HG02970 (cell line): ENCODE data around the gene C1orf116.
"Not testable (repeated sequence)": the region's sequence is repeated elsewhere in the genome, so short reads cannot be mapped to it uniquely, and the experiment has no call there.

Experiments
- ATAC-seq: cut with Tn5 transposase; IDR thresholded peaks from one replicate; pipeline ENCODE4 v1.9.1; 2021; ENCODE audit warnings: mild to moderate bottlenecking, moderate library complexity, moderate number of reproducible peaks; ENCODE audit not compliant: unreplicated experiment, low FRiP score

The C1orf116 gene

GRCh38 chr1:207060596-207060995 lies 28.0 kb upstream of the C1orf116 start:
- ATAC-seq, result no peak

DNA sequence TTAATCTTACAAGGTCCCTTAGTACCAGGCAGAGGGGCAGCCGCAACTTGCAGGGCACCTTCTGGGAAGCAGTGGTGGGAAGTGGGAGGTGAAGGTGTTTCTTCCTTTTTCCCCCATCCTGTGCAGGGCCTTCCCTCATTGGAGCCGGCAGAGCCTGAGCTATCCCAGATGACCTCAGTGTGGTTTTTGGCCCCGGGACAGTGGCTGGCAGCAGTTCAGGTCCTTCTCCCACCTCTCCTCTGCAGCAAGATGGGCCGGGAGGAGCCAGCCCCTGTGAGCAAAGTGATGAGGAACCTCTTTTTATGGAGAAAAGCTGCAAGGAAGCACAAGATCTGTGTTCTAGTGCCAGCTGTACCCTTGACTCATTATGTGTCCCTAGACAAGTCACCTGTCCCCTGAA lies 27.3 kb upstream of the C1orf116 start:
- no peak for ATAC-seq

DNA sequence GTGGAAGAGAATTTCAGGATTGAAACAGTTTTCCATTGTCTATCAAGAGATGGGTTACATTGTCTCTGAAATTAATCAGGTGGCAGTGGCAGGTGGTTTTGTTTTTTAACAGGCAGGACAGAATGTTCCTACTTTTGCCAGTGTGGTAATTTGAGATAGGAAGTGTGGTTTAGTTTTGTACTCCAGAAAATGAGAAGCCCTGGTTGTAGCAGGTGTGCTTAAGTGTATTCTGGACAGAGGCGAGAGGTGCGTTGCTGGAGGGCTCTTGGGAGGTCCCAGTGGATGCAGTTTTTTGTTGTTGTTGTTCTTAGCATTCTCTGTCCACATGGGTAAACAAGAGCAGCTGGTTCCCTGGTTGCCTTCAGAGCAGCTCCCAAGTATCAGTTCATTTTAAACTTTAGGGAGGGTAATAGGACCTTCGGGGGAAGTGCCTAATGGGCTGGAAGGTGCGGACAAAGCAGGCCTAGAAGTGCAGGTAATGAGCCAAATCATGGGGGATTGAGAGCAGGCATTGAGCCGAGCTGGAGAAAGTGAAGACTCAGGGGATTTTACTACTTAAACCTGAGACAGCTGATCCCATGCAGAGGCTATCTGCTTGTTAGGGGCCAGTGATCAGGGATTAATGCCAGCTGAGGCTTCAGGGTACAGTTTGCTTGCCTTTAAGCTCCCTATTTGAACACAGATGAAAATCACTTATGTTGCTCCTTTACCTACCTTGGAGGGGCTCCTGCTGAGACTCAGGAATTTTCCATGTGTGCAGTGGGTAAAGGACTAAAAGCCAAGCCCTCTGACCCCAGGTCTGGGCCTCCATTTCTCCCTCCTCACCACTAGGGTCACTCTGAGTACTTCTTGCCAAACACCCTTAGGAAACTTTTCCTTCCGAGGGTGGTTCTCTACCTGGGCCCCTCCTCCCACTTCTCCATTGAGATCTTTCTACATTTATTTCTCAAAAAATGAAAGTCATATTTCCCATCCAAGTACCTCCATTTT lies 26.6 kb upstream of the C1orf116 start:
- no peak for ATAC-seq

GRCh38 chr1:207058252-207058651 lies 25.7 kb upstream of the C1orf116 start:
- no peak for ATAC-seq

DNA sequence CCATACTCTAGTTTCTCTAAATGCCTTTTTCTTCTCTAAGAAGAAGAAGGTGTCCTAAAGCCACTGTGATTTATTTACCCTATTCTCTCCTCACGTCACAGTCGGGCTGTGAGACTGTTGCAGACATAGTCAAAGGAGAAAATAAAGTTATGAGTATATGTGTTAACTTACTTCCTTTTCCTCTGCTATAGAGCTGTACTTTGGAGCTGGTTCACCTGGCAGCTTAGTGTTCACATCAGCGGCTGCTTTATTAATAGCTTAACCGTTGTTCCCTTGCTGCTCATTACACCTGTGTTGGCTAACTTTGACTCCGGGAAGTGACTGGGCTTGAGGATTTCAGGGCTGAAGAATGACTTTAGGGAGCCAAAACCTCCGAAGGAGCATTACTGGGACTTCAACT lies 24.1 kb upstream of the C1orf116 start:
- no peak for ATAC-seq

GRCh38 chr1:207055386-207056001 lies 22.9 kb upstream of the C1orf116 start:
- ATAC-seq, result no peak

DNA sequence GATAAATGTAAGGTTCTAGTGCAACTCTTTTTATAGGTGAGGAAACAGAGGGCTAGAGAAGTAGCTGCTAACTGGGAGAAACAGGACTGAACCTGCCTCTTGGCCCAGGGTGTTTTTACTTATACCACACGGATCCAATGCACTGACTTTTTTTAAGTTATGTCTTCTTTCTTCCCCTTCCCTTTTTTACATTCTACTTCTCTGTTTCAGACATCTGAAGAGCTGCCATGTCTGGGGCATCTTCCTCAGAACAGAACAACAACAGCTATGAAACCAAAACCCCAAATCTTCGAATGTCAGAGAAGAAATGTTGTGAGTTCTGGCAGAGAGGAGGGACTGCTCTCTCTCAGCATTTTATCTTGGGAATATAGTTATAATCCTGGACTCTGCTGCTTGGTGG lies 21.9 kb upstream of the C1orf116 start:
- no peak for ATAC-seq

- ATAC-seq, result peak; percentile 69
Measured at GRCh38 chr1:207052911-207053769, 20.6 kb upstream of the C1orf116 start, which contains the start of gene PFKFB2. TSS of gene PFKFB2 (plus strand) at chr1:207053275. CDS start at chr1:207054718, 1,443 bp downstream.

DNA sequence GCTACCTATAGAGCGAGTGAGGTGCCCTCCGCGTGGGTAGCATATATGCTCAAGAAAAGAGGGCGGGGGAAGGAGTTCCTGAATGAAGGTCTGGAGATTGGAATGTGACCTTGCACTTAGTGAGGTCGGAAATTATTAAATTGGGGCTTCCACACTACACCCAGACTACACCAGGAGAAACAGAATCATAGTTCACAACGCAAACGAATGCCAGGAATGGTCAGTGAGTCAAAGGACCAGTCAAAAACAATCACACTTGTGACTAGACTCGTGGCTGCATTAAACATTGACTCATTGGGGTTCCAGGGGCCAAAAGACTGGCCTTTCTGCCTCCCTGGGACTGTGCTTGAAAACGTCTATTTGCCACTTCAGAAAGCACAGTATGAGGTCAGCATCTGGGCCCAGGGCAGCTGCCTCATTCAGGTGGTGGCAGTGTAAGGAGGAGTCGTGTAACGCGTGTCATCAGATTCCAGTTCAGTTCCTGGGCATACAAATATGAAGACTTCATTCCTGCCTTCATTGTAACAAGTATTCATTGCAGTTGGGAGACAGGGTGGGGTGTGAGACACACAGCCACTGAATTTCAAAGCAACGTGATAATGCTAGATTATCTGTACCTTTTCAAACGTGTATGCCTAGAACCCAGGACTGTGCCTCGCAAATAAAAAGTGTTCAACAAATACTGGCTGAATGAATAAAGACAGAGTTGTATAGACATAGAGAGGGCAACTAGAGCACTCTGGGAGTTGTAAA lies 18.8 kb upstream of the C1orf116 start, which contains the start of gene YOD1:
TSS of gene YOD1 (minus strand) at position 18 of the 753 bp plus-strand sequence. CDS start 178 bp downstream, outside the sequence.
- ATAC-seq, result no peak

- peak; percentile 55 for ATAC-seq
Measured at GRCh38 chr1:207050480-207051190, 18.1 kb upstream of the C1orf116 start.

- no peak for ATAC-seq
Measured at GRCh38 chr1:207049974-207050391, 17.4 kb upstream of the C1orf116 start.

GRCh38 chr1:207049514-207049913 lies 17.0 kb upstream of the C1orf116 start:
- no peak for ATAC-seq

- no peak for ATAC-seq
Measured at GRCh38 chr1:207049054-207049453, 16.5 kb upstream of the C1orf116 start.

- no peak for ATAC-seq
Measured at GRCh38 chr1:207048041-207048440, 15.5 kb upstream of the C1orf116 start.

GRCh38 chr1:207047505-207047904 lies 14.9 kb upstream of the C1orf116 start:
- no peak for ATAC-seq

GRCh38 chr1:207045453-207045852 lies 12.9 kb upstream of the C1orf116 start:
- ATAC-seq, result no peak

GRCh38 chr1:207041397-207041796 lies 8.8 kb upstream of the C1orf116 start:
- ATAC-seq, result not testable (repeated sequence)

DNA sequence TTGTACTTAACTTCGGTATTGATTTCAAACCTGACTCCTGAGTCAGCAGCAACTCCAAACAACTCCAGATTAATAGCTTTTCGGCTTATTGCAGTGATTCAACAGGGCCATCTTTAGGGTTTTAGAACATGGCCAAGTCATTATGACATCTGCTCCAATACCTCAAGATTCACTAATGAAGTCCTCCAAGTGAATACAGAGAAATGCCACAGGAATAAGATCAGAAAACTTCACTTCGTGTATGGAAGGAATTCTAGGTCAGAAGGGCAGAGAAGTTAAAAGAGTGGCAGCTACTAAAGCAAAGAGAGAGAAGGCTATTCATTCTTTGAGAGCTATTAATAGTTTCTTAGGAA lies 7.6 kb upstream of the C1orf116 start:
- ATAC-seq, result no peak
